IPS-18a (cell line): ENCODE measurements around the gene MYO6.
"Not testable (repeated sequence)": the region's sequence is repeated elsewhere in the genome, so short reads cannot be mapped to it uniquely, and the experiment has no call there.

Source experiments
- H3K27ac ChIP-seq: one replicate; pipeline ENCODE4 v1.5.1; 2013; ENCODE audit warnings: low read length
- H3K27me3 ChIP-seq: one replicate; pipeline ENCODE4 v1.6.1; 2013; ENCODE audit warnings: mild to moderate bottlenecking, low read length; ENCODE audit not compliant: control insufficient read depth, insufficient read depth
- H3K36me3 ChIP-seq: one replicate; pipeline ENCODE4 v1.6.1; 2013; ENCODE audit warnings: low read depth, low read length; ENCODE audit not compliant: control insufficient read depth
- H3K4me1 ChIP-seq: one replicate; pipeline ENCODE4 v1.6.1; 2013; ENCODE audit warnings: low read depth, low read length; ENCODE audit not compliant: control insufficient read depth
- H3K4me3 ChIP-seq: one replicate; pipeline ENCODE4 v1.5.1; 2013; ENCODE audit warnings: low read length
- H3K9ac ChIP-seq: one replicate; pipeline ENCODE4 v1.6.1; 2013; ENCODE audit warnings: mild to moderate bottlenecking, low read length, moderate library complexity
- H3K9me3 ChIP-seq: one replicate; pipeline ENCODE4 v1.6.1; 2013; ENCODE audit warnings: low read depth, low read length; ENCODE audit not compliant: control insufficient read depth

Gene MYO6

DNA sequence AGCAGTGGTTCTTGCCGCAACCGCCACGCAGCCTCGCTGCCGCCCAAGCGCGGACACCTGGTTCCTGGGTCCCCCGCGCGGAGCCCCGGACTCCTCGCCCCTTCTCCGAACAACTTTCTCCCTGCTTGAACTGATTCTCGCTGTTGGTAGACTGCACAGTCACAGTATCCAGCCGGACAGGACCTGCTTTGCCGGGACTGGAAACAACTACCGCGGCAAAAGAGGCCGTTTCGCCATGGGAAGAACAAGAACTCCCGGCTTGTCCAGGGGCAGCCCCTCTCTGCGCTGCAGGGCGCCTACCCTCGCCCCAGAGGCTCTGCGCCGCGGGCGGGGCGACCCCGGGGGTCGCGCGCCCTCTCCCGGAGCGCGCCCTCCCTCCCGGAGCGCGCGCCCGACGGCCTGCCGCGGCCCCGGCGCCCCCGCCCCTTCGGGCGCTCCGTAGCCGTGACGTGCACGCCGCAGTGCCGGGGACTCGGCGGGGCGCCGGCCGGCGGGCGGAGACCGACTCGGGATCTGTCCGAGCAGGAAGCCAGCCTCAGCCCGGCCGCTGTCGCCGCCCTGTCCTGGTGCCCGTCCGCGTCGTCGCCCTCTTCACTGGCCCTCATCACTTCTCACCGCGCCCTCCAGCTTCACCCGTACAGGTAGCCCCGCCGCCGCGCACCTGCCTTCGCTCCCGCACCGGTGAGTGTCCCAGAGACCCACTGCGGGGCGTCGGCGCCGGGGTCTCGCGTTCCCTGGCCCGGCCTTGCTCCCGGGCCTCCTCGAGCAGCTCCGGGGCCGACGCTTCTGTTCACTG, at the start of gene MYO6:
TSS of gene MYO6 (plus strand) at position 497 of the 796 bp plus-strand sequence. CDS start 68,309 bp downstream, outside the sequence.
- peaks cover 3% of the 10 kb centered on the region for H3K4me1 ChIP-seq
- no peaks in the 10 kb centered on the region for H3K36me3 ChIP-seq
- no peak within 1 kb of the TSS for H3K27ac ChIP-seq
- peak within 1 kb of the TSS; percentile 81 for H3K9ac ChIP-seq
- H3K9me3 ChIP-seq, result no peaks in the 10 kb centered on the region
- H3K27me3 ChIP-seq, result peaks cover 23% of the 10 kb centered on the region
- peak within 1 kb of the TSS; percentile 84 for H3K4me3 ChIP-seq

DNA sequence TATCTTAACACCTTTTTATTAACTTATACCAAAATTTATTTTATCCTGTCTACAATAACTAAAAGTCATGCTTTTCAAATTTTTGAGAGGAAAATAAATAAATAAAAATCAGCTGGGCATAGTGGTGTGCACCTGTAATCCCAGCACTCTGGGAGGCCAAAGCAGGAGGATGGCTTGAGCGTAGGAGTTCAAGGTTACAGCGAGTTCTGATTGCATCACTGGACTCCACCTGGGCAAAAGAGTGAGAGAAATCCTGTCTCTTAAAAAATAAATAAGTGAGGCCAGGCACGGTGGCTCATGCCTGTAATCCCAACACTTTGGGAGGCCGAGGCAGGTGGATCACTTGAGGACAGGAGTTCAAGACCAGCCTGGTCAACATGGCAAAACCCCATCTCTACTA, 40.7 kb upstream of the MYO6 start:
- H3K9ac ChIP-seq, H3K9me3 ChIP-seq, H3K4me1 ChIP-seq, H3K27me3 ChIP-seq, H3K4me3 ChIP-seq, H3K27ac ChIP-seq: not testable (repeated sequence)
- H3K36me3 ChIP-seq, result peaks cover 37% of the 10 kb centered on the region

GRCh38 chr6:75711173-75711572, 37.9 kb upstream of the MYO6 start:
- no peak overlapping the region for H3K27ac ChIP-seq
- H3K27me3 ChIP-seq, result no peaks in the 10 kb centered on the region
- H3K9me3 ChIP-seq, result no peaks in the 10 kb centered on the region
- no peak overlapping the region for H3K4me3 ChIP-seq
- H3K4me1 ChIP-seq, result no peaks in the 10 kb centered on the region
- peaks cover 62% of the 10 kb centered on the region for H3K36me3 ChIP-seq
- H3K9ac ChIP-seq, result no peak overlapping the region

GRCh38 chr6:75719133-75719532, 29.9 kb upstream of the MYO6 start:
- Histone ChIP-seq H3K36me3 (peaks cover 23% of the 10 kb centered on the region), H3K27ac (no peak overlapping the region), H3K4me1 (no peaks in the 10 kb centered on the region), H3K4me3 (no peak overlapping the region), H3K9ac (no peak overlapping the region), H3K27me3 (no peaks in the 10 kb centered on the region), H3K9me3 (no peaks in the 10 kb centered on the region)

GRCh38 chr6:75723382-75723781, 25.7 kb upstream of the MYO6 start:
- H3K27me3 ChIP-seq, result no peaks in the 10 kb centered on the region

GRCh38 chr6:75727206-75727605, 21.8 kb upstream of the MYO6 start:
- Histone ChIP-seq H3K9ac (no peak overlapping the region), H3K4me3 (no peak overlapping the region)

More at GRCh38 chr6:75723382-75723781, 25.7 kb upstream of the MYO6 start:
- H3K4me3 ChIP-seq, result no peak overlapping the region
- H3K4me1 ChIP-seq, result no peaks in the 10 kb centered on the region
- no peaks in the 10 kb centered on the region for H3K36me3 ChIP-seq
- H3K9ac ChIP-seq, result no peak overlapping the region
- H3K27ac ChIP-seq, result no peak overlapping the region
- H3K9me3 ChIP-seq, result no peaks in the 10 kb centered on the region

DNA sequence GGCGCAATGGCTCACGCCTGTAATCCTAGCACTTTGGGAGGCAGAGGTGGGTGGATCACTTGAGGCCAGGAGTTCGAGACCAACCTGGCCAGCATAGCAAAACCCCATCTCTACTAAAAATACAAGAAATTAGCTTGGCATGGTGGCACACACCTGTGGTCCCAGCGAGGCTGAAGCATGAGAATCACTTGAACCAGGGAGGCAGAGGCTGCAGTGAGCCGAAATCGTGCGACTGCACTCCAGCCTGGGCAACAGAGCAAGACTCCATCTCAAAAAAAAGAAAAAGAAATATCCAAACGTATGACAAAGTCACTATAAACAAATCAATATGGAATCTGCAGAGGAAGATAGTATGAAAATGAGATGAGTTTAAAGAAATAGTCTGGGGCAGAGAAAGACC, 18.0 kb upstream of the MYO6 start:
- not testable (repeated sequence) for H3K36me3 ChIP-seq, H3K4me3 ChIP-seq, H3K4me1 ChIP-seq, H3K9ac ChIP-seq, H3K27ac ChIP-seq, H3K9me3 ChIP-seq, H3K27me3 ChIP-seq

More at GRCh38 chr6:75727206-75727605, 21.8 kb upstream of the MYO6 start:
- Histone ChIP-seq H3K4me1 (no peaks in the 10 kb centered on the region), H3K27me3 (no peaks in the 10 kb centered on the region), H3K36me3 (no peaks in the 10 kb centered on the region), H3K27ac (no peak overlapping the region), H3K9me3 (no peaks in the 10 kb centered on the region)

DNA sequence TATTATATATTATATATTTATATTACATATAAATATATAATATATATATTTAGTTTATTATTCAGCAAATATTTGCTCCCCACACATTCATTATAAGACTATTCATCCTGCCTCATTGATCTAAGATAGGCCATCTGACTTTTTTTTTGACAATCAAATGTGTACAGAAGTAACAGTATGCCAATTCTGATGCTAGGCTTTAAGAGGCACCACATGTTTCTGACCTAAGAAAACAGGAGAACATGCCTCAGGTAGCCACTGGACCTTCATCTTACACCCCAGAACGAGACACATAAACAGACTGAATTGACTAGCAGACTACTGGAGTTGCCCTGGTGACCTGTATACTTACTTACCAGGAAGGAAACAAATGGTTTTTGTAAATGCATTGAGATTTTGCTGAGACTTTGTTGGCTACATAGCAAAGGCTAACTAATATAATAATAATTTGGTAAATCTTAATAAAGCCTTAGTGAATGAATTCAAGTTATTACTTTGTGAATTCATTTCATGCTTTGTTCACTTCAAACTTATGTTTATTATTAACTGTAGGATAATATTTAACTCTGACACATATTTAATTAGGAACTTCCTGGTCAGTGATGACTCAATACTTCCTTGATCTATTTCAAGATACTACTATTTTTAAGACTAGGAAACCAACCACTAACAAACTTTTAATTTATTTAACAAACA, 13.4 kb upstream of the MYO6 start:
- H3K9ac ChIP-seq, result no peak overlapping the region
- H3K36me3 ChIP-seq, result no peaks in the 10 kb centered on the region
- no peaks in the 10 kb centered on the region for H3K9me3 ChIP-seq
- no peaks in the 10 kb centered on the region for H3K27me3 ChIP-seq
- no peak overlapping the region for H3K4me3 ChIP-seq
- no peak overlapping the region for H3K27ac ChIP-seq
- no peaks in the 10 kb centered on the region for H3K4me1 ChIP-seq

GRCh38 chr6:75743971-75744370, 5.1 kb upstream of the MYO6 start:
- peaks cover 16% of the 10 kb centered on the region for H3K27me3 ChIP-seq
- no peak overlapping the region for H3K9ac ChIP-seq
- H3K36me3 ChIP-seq, result no peaks in the 10 kb centered on the region
- H3K27ac ChIP-seq, result no peak overlapping the region
- H3K9me3 ChIP-seq, result no peaks in the 10 kb centered on the region
- H3K4me3 ChIP-seq, result no peak overlapping the region
- H3K4me1 ChIP-seq, result no peaks in the 10 kb centered on the region

- Histone ChIP-seq H3K9me3 (no peaks in the 10 kb centered on the region), H3K27ac (no peak overlapping the region), H3K27me3 (peaks cover 23% of the 10 kb centered on the region), H3K4me1 (peaks cover 3% of the 10 kb centered on the region), H3K4me3 (no peak overlapping the region), H3K36me3 (no peaks in the 10 kb centered on the region), H3K9ac (no peak overlapping the region)
Observed at GRCh38 chr6:75745404-75745803, 3.6 kb upstream of the MYO6 start.

DNA sequence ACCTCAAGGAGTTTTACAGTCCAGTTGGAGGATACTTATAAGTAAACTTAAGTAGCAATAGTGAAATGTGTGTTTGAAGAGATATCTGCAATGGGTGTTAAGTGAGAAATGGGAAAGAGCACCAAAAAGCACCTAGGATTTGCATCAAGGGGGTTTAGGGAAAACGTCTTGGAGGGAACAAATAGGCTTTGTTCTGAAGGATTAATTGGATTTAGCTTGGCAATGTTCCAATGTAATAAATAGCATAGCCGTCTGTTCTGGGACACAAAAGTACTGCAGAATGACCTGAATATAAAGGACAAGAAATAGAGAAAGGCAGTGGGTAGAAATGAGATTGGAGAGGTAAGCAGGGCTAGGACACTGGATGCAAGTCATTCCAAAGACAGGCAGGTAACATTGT, 2.8 kb upstream of the MYO6 start:
- no peaks in the 10 kb centered on the region for H3K9me3 ChIP-seq
- peaks cover 23% of the 10 kb centered on the region for H3K27me3 ChIP-seq
- H3K4me3 ChIP-seq, result no peak overlapping the region
- no peaks in the 10 kb centered on the region for H3K36me3 ChIP-seq
- H3K9ac ChIP-seq, result no peak overlapping the region
- H3K4me1 ChIP-seq, result peaks cover 3% of the 10 kb centered on the region
- no peak overlapping the region for H3K27ac ChIP-seq
